GM19351 (cell line): ENCODE data around the gene CD27.

Source experiments
- ATAC-seq: cut with Tn5 transposase; IDR thresholded peaks from one replicate; pipeline ENCODE4 v1.9.1; 2021; ENCODE audit warnings: mild to moderate bottlenecking, moderate library complexity; ENCODE audit not compliant: unreplicated experiment

CD27 gene

GRCh38 chr12:6434205-6435140 is 10.3 kb upstream of the CD27 start:
- ATAC-seq: no peak

GRCh38 chr12:6435961-6436715 is 8.6 kb upstream of the CD27 start:
- ATAC-seq: no peak

GRCh38 chr12:6437586-6437985 is 7.2 kb upstream of the CD27 start:
- ATAC-seq: no peak

GRCh38 chr12:6438345-6438744 is 6.4 kb upstream of the CD27 start:
- no peak for ATAC-seq

- ATAC-seq: no peak
Measured at GRCh38 chr12:6440391-6440790, 4.4 kb upstream of the CD27 start.

- ATAC-seq: no peak
Measured at GRCh38 chr12:6442836-6443235, 1.9 kb upstream of the CD27 start.

GRCh38 chr12:6443361-6443983 is 1.3 kb upstream of the CD27 start:
- no peak for ATAC-seq

- ATAC-seq: no peak
Measured at GRCh38 chr12:6444031-6444430, 724 bp upstream of the CD27 start.

- no peak for ATAC-seq
Measured at GRCh38 chr12:6450091-6450868, 5.5 kb downstream of the CD27 start.

GRCh38 chr12:6450869-6451347 is 6.2 kb downstream of the CD27 start:
- no peak for ATAC-seq

GRCh38 chr12:6451348-6452244 is 6.8 kb downstream of the CD27 start, which contains the start of gene TAPBPL:
Gene TAPBPL (plus strand): TSS chr12:6452042. CDS start chr12:6452249, 207 bp downstream.
- ATAC-seq: peak; percentile 69

- no peak for ATAC-seq
Measured at GRCh38 chr12:6452245-6452943, 7.6 kb downstream of the CD27 start.

GRCh38 chr12:6452944-6453630 is 8.3 kb downstream of the CD27 start:
- ATAC-seq: no peak

GRCh38 chr12:6457220-6457945 is 12.6 kb downstream of the CD27 start:
- no peak for ATAC-seq

- no peak for ATAC-seq
Measured at GRCh38 chr12:6458281-6459003, 13.7 kb downstream of the CD27 start.

- no peak for ATAC-seq
Measured at GRCh38 chr12:6459004-6459337, 14.2 kb downstream of the CD27 start.

- ATAC-seq: no peak
Measured at GRCh38 chr12:6460751-6461371, 16.1 kb downstream of the CD27 start.
